ENCODE data around the gene CCDC187. TPM values are rescaled to one million over a fixed set of nuclear protein-coding genes. Genes with fewer than 3 reads are reported as not detected.

Gene CCDC187
- total and polyA plus RNA-seq, 12 donors = 0.02 to 0.07 (median 0.03) TPM; not detected in 8

DNA sequence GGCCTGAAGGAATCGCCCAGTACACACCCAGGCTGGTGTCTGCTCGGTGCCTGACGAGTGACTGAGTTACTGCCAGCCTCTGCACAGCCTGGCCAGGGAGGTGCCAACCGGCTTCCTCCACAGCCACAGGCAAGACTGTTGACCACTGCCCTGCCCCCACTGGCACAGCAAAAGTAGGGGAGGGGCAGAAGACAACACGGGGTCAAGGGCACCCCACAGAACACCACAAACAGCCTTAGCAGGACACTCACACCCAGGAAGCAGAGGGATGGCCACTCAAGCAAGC, 98.2 kb downstream of the CCDC187 start:
- peaks cover 0 to 4% (median 0%) of the 10 kb centered on the region in 9 donors for H3K4me1 ChIP-seq
- H3K9me3 ChIP-seq = no peaks in the 10 kb centered on the region
- no peak overlapping the region for H3K4me3 ChIP-seq

DNA sequence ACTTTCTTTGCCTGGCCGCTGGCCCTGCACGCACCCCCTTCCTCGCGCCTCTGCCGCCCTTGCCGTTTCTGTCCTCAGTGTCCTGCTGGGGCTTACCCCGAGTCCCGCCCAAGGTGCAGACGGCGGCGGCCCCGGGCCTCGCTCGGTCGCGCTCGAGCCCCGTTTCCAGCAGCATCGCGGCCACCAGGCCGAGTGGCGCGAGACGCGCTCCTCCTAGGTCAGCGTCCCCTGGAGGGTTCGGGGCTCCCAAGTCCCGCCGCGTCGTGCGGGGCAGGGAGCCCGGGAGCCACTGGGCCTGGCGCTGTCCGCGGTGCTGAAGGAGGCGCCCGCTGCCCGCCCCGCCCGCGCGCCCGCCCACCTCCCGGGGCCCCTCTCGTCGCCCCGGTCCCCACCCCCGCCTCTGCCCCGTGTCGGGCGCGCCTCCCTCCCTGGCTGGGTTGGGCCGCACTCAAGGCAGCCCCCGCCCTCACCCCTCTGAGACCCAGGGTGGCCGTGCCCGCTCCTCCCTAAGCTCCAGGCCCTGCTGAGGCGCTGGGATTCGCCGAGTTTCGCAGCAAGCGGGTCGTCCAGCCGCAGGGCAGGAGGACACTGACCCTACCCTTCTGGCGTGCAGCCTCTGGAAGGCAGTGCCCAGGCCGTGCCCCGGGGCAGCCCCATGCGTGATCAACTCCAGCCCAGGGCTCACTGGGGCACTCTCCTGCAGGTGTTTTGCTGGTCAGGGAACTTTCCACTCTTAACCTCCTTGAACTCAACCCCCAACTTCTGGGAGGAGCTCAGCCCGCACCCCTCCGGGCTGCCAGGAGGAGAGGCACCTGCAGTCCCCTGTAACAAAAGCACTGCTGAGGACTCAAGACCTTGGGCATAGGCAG, 98.8 kb downstream of the CCDC187 start, which contains the start of gene LHX3:
Gene LHX3, minus strand, starts transcription at position 291 of the 869 bp plus-strand sequence. Its CDS starts 116 bp downstream, at position 175.
- Histone ChIP-seq H3K4me3 (no peak within 1 kb of the TSS), H3K27me3 (peaks cover 47 to 57% (median 51%) of the 10 kb centered on the region in 7 donors), H3K9me3 (no peaks in the 10 kb centered on the region), H3K27ac (no peak within 1 kb of the TSS), H3K4me1 (peaks cover 0 to 4% (median 0%) of the 10 kb centered on the region in 9 donors), H3K36me3 (peaks cover 0 to 20% (median 0%) of the 10 kb centered on the region in 9 donors)
- intact Hi-C loops (cut with DNase I) = no loop called here
- ATAC-seq (peak in 7 of 8 donors; percentile 34 to 65 (median 43)), DNase-seq (no peak)
- TF ChIP-seq, protein P1, sequence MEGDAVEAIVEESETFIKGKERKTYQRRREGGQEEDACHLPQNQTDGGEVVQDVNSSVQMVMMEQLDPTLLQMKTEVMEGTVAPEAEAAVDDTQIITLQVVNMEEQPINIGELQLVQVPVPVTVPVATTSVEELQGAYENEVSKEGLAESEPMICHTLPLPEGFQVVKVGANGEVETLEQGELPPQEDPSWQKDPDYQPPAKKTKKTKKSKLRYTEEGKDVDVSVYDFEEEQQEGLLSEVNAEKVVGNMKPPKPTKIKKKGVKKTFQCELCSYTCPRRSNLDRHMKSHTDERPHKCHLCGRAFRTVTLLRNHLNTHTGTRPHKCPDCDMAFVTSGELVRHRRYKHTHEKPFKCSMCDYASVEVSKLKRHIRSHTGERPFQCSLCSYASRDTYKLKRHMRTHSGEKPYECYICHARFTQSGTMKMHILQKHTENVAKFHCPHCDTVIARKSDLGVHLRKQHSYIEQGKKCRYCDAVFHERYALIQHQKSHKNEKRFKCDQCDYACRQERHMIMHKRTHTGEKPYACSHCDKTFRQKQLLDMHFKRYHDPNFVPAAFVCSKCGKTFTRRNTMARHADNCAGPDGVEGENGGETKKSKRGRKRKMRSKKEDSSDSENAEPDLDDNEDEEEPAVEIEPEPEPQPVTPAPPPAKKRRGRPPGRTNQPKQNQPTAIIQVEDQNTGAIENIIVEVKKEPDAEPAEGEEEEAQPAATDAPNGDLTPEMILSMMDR (IDR thresholded peaks at IDR 0.05) = no peak
- 9% methylated on average over 49 to 70 of the region's 70 CpGs for WGBS, 2 donors

More for the DNA sequence above, 98.2 kb downstream of the CCDC187 start:
- Histone ChIP-seq H3K27me3 (peaks cover 41 to 51% (median 46%) of the 10 kb centered on the region in 7 donors), H3K36me3 (peaks cover 0 to 25% (median 0%) of the 10 kb centered on the region in 9 donors), H3K27ac (no peak overlapping the region)
- ATAC-seq (no peak), DNase-seq (no peak)
- 87 to 92% methylated on average over 5 of the region's 5 CpGs for WGBS, 2 donors
- TF ChIP-seq, protein P1 (IDR thresholded peaks at IDR 0.05) = no peak
- intact Hi-C loops (cut with DNase I) = no loop called here

DNA sequence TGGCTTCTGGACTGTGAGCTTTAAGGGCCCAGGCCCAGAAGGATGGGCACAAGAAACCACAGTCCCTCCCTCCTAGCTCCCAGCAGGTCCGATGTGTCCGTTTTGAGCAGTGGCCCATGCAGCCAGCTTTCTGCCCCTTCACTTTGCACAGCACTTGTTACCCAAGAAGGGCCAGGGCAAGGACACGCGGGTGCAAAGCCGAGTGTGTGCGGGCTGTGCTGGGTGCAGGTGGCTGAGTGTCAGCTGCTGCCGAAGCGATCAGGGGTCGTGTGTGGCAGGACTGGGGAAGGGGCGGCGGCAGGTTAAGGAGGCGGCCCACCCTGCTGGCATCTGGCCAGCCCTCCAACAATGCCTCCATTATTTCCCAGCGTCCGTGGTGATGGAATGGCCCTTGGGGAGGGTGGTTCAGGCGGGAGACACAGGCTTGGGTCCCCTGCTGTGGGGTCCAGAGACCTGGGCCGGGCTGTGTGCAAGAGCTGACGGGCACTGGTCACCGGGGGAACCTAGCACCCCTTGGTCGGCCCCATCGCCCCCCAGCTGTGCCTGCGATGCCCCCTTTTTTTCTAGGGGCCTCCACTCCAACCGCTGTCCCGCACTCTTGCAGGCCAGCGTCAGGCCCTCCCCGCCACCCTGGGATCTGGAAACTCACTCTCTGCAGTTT, 99.6 kb downstream of the CCDC187 start:
- TF ChIP-seq, protein P1 (IDR thresholded peaks at IDR 0.05) = no peak
- no peak for ATAC-seq
- intact Hi-C loops (cut with DNase I) = no loop called here
- Histone ChIP-seq H3K9me3 (no peaks in the 10 kb centered on the region), H3K36me3 (peaks cover 0 to 15% (median 0%) of the 10 kb centered on the region in 9 donors), H3K27ac (no peak overlapping the region), H3K27me3 (peaks cover 55 to 65% (median 59%) of the 10 kb centered on the region in 7 donors), H3K4me1 (peaks cover 0 to 4% (median 0%) of the 10 kb centered on the region in 9 donors), H3K4me3 (no peak overlapping the region)
- WGBS, 2 donors = 47 to 58% methylated on average over 24 to 25 of the region's 25 CpGs
- DNase-seq = no peak

DNA sequence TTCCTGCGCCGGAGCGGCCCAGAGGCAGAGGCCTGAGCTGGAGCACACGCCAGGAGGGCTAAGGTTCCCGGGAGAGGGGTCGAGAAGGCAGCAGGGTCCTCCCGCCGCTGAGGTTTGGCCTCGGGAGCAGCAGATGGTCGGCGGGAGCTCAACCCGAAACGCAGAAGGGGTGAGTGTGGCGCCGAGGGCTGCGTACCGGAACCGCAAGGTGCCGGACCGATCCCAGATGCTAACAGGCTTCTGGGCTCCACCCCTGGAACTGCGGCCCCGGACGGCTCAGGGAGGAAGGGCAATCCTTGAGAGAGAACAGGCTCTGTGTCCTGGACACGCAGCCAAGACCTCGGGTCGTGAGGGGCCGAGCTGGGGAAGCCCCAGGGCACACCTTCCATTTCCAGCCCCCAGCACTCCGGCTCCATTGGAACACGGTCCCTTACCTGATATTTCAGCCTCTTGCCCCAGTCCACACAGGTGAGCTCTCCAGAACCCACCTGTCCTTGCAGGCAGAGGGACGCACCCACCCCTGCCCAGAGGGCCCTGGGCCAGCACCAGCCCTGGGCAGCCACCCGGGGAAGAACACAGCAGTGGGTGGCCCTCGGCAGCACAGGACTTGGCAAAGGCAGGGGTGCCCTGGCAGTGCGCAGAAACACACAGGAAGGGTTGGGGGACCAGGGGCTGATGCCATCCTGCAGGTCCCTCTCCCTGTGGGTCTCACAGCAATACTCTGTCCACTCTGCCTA, 100.3 kb downstream of the CCDC187 start:
- Histone ChIP-seq H3K4me1 (peaks cover 0 to 5% (median 1%) of the 10 kb centered on the region in 9 donors), H3K36me3 (peaks cover 0 to 9% (median 0%) of the 10 kb centered on the region in 9 donors), H3K4me3 (no peak overlapping the region), H3K27me3 (peaks cover 61 to 72% (median 66%) of the 10 kb centered on the region in 7 donors), H3K27ac (no peak overlapping the region), H3K9me3 (no peaks in the 10 kb centered on the region)
- intact Hi-C loops (cut with DNase I) = no loop called here
- TF ChIP-seq, protein P1 (IDR thresholded peaks at IDR 0.05) = no peak
- WGBS, 2 donors = 16 to 20% methylated on average over 33 of the region's 33 CpGs
- ATAC-seq (peak in 1 of 8 donors; percentile 14), DNase-seq (no peak)

Measured in heart right ventricle (tissue), 16 donors.